ENCODE measurements around the gene TPSG1.

The TPSG1 gene

GRCh38 chr16:1218061-1218929 lies 6.8 kb downstream of the TPSG1 start:
- DNase-seq (ENCODE audit: insufficient read length, low spot score) (no peak), FAIRE-seq (no peak)
- TF ChIP-seq SPI1 (IDR thresholded peaks at IDR 0.05; ENCODE audit: low read depth, low read length), result no peak
- TF ChIP-seq PAX5 (IDR thresholded peaks at IDR 0.05; ENCODE audit: insufficient read depth, low read length, severe bottlenecking), result no peak
- TF ChIP-seq TAF1 (IDR thresholded peaks at IDR 0.05; ENCODE audit: low read depth, low read length), result no peak
- TF ChIP-seq POLR2A (IDR thresholded peaks at IDR 0.05; ENCODE audit: low read depth, low read length), result no peak
- TF ChIP-seq POLR2AphosphoS5 (IDR thresholded peaks at IDR 0.05; ENCODE audit: low read depth, low read length), result no peak
- no peak for TF ChIP-seq POU2F2 (IDR thresholded peaks at IDR 0.05; ENCODE audit: low read depth, low read length)

- FAIRE-seq (no peak), DNase-seq (ENCODE audit: insufficient read length, low spot score) (no peak)
- TF ChIP-seq POLR2AphosphoS5 (IDR thresholded peaks at IDR 0.05; ENCODE audit: low read depth, low read length) (no peak), SPI1 (IDR thresholded peaks at IDR 0.05; ENCODE audit: low read depth, low read length) (no peak)
Observed at GRCh38 chr16:1217526-1217925, 7.5 kb downstream of the TPSG1 start.

- TF ChIP-seq PAX5 (IDR thresholded peaks at IDR 0.05; ENCODE audit: insufficient read depth, low read length, severe bottlenecking), result no peak
- no peak for TF ChIP-seq POLR2A (IDR thresholded peaks at IDR 0.05; ENCODE audit: low read depth, low read length)
- no peak for TF ChIP-seq TAF1 (IDR thresholded peaks at IDR 0.05; ENCODE audit: low read depth, low read length)
- no peak for TF ChIP-seq POLR2AphosphoS5 (IDR thresholded peaks at IDR 0.05; ENCODE audit: low read depth, low read length)
- no peak for TF ChIP-seq SPI1 (IDR thresholded peaks at IDR 0.05; ENCODE audit: low read depth, low read length)
- no peak for TF ChIP-seq POU2F2 (IDR thresholded peaks at IDR 0.05; ENCODE audit: low read depth, low read length)
- DNase-seq (ENCODE audit: insufficient read length, low spot score) (no peak), FAIRE-seq (no peak)
Observed at GRCh38 chr16:1216681-1217400, 8.2 kb downstream of the TPSG1 start.

GRCh38 chr16:1216296-1216619 lies 8.8 kb downstream of the TPSG1 start:
- no peak for FAIRE-seq
- DNase-seq (ENCODE audit: insufficient read length, low spot score), result no peak
- TF ChIP-seq PAX5 (IDR thresholded peaks at IDR 0.05; ENCODE audit: insufficient read depth, low read length, severe bottlenecking) (no peak), SPI1 (IDR thresholded peaks at IDR 0.05; ENCODE audit: low read depth, low read length) (no peak), POLR2A (IDR thresholded peaks at IDR 0.05; ENCODE audit: low read depth, low read length) (no peak)

- no peak for DNase-seq (ENCODE audit: insufficient read length, low spot score)
- no peak for FAIRE-seq
- no peak for TF ChIP-seq PAX5 (IDR thresholded peaks at IDR 0.05; ENCODE audit: insufficient read depth, low read length, severe bottlenecking)
Observed at GRCh38 chr16:1215574-1216295, 9.3 kb downstream of the TPSG1 start.

- FAIRE-seq (no peak), DNase-seq (ENCODE audit: insufficient read length, low spot score) (no peak)
- TF ChIP-seq POLR2A (IDR thresholded peaks at IDR 0.05; ENCODE audit: low read depth, low read length) (no peak), POU2F2 (IDR thresholded peaks at IDR 0.05; ENCODE audit: low read depth, low read length) (no peak), POLR2AphosphoS5 (IDR thresholded peaks at IDR 0.05; ENCODE audit: low read depth, low read length) (no peak), SPI1 (IDR thresholded peaks at IDR 0.05; ENCODE audit: low read depth, low read length) (no peak), PAX5 (IDR thresholded peaks at IDR 0.05; ENCODE audit: insufficient read depth, low read length, severe bottlenecking) (no peak), TAF1 (IDR thresholded peaks at IDR 0.05; ENCODE audit: low read depth, low read length) (no peak)
Observed at GRCh38 chr16:1214719-1215118, 10.3 kb downstream of the TPSG1 start.

GRCh38 chr16:1213796-1214372 lies 11.2 kb downstream of the TPSG1 start:
- TF ChIP-seq POLR2A (IDR thresholded peaks at IDR 0.05; ENCODE audit: low read depth, low read length) (no peak), POU2F2 (IDR thresholded peaks at IDR 0.05; ENCODE audit: low read depth, low read length) (no peak), TAF1 (IDR thresholded peaks at IDR 0.05; ENCODE audit: low read depth, low read length) (no peak), PAX5 (IDR thresholded peaks at IDR 0.05; ENCODE audit: insufficient read depth, low read length, severe bottlenecking) (no peak), POLR2AphosphoS5 (IDR thresholded peaks at IDR 0.05; ENCODE audit: low read depth, low read length) (no peak), SPI1 (IDR thresholded peaks at IDR 0.05; ENCODE audit: low read depth, low read length) (no peak)
- FAIRE-seq (no peak), DNase-seq (ENCODE audit: insufficient read length, low spot score) (no peak)

GRCh38 chr16:1213231-1213630 lies 11.8 kb downstream of the TPSG1 start:
- FAIRE-seq (no peak), DNase-seq (ENCODE audit: insufficient read length, low spot score) (no peak)
- TF ChIP-seq PAX5 (IDR thresholded peaks at IDR 0.05; ENCODE audit: insufficient read depth, low read length, severe bottlenecking) (no peak), POLR2A (IDR thresholded peaks at IDR 0.05; ENCODE audit: low read depth, low read length) (no peak), POLR2AphosphoS5 (IDR thresholded peaks at IDR 0.05; ENCODE audit: low read depth, low read length) (no peak), TAF1 (IDR thresholded peaks at IDR 0.05; ENCODE audit: low read depth, low read length) (no peak), SPI1 (IDR thresholded peaks at IDR 0.05; ENCODE audit: low read depth, low read length) (no peak), POU2F2 (IDR thresholded peaks at IDR 0.05; ENCODE audit: low read depth, low read length) (no peak)

- TF ChIP-seq TAF1 (IDR thresholded peaks at IDR 0.05; ENCODE audit: low read depth, low read length) (no peak), POLR2A (IDR thresholded peaks at IDR 0.05; ENCODE audit: low read depth, low read length) (no peak), SPI1 (IDR thresholded peaks at IDR 0.05; ENCODE audit: low read depth, low read length) (no peak), POLR2AphosphoS5 (IDR thresholded peaks at IDR 0.05; ENCODE audit: low read depth, low read length) (no peak), PAX5 (IDR thresholded peaks at IDR 0.05; ENCODE audit: insufficient read depth, low read length, severe bottlenecking) (no peak), POU2F2 (IDR thresholded peaks at IDR 0.05; ENCODE audit: low read depth, low read length) (no peak)
- DNase-seq (ENCODE audit: insufficient read length, low spot score) (no peak), FAIRE-seq (no peak)
Observed at GRCh38 chr16:1212616-1213194, 12.4 kb downstream of the TPSG1 start.

All from GM12891 (cell line).